SU-DHL-6 (cell line): Measurements from ENCODE around the gene LIMS4.
"Not testable (repeated sequence)": the region's sequence is repeated elsewhere in the genome, so short reads cannot be mapped to it uniquely, and the experiment has no call there.

ENCODE experiments used
- CTCF ChIP-seq: fragments of 200-600 bp; sonication (generic); IDR thresholded peaks from one replicate; pipeline ENCODE4 v1.5.1; 2017; ENCODE audit warnings: antibody characterized with exemption, mild to moderate bottlenecking, low read length, moderate library complexity; ENCODE audit not compliant: insufficient read depth, poor library complexity, severe bottlenecking
- EZH2phosphoT487 ChIP-seq: fragments of 200-600 bp; sonication (generic), shearing (Covaris generic); conservative IDR thresholded peaks from 2 replicates; pipeline ENCODE4 v1.6.1; 2018; ENCODE audit warnings: mild to moderate bottlenecking, antibody characterized with exemption, low read length, moderate library complexity, mixed read lengths

GRCh38 chr2:110457214-110457590 lies 15.4 kb downstream of the LIMS4 start:
- not testable (repeated sequence) for TF ChIP-seq CTCF, EZH2phosphoT487
